Measurements from ENCODE around the gene CDC45.

Gene CDC45

GRCh38 chr22:19495562-19496323 is 16.0 kb downstream of the CDC45 start:
- peak; percentile 37 for DNase-seq (ENCODE audit: low read depth)

- DNase-seq (ENCODE audit: low read depth) = no peak
These were observed 16.6 kb downstream of the CDC45 start for GRCh38 chr22:19496324-19496630.

GRCh38 chr22:19497245-19497644 is 17.5 kb downstream of the CDC45 start:
- peak; percentile 77 for DNase-seq (ENCODE audit: low read depth)

- DNase-seq (ENCODE audit: low read depth) = no peak
These were observed 18.6 kb downstream of the CDC45 start for GRCh38 chr22:19498154-19498865.

GRCh38 chr22:19498866-19499190 is 19.1 kb downstream of the CDC45 start:
- DNase-seq (ENCODE audit: low read depth) = no peak

GRCh38 chr22:19499236-19499879 is 19.6 kb downstream of the CDC45 start:
- no peak for DNase-seq (ENCODE audit: low read depth)

- no peak for DNase-seq (ENCODE audit: low read depth)
These were observed 20.1 kb downstream of the CDC45 start for GRCh38 chr22:19499880-19500242.

- no peak for DNase-seq (ENCODE audit: low read depth)
These were observed 22.3 kb downstream of the CDC45 start for GRCh38 chr22:19501897-19502447.

GRCh38 chr22:19503367-19503766 is 23.6 kb downstream of the CDC45 start:
- no peak for DNase-seq (ENCODE audit: low read depth)

GRCh38 chr22:19503869-19504268 is 24.1 kb downstream of the CDC45 start:
- no peak for DNase-seq (ENCODE audit: low read depth)

GRCh38 chr22:19504900-19505734 is 25.4 kb downstream of the CDC45 start:
- DNase-seq (ENCODE audit: low read depth) = no peak

GRCh38 chr22:19505735-19506126 is 26.0 kb downstream of the CDC45 start:
- DNase-seq (ENCODE audit: low read depth) = no peak

GRCh38 chr22:19506212-19506611 is 26.5 kb downstream of the CDC45 start:
- no peak for DNase-seq (ENCODE audit: low read depth)

GRCh38 chr22:19507534-19507861 is 27.8 kb downstream of the CDC45 start:
- DNase-seq (ENCODE audit: low read depth) = no peak

GRCh38 chr22:19508024-19508776 is 28.5 kb downstream of the CDC45 start:
- DNase-seq (ENCODE audit: low read depth) = no peak

- no peak for DNase-seq (ENCODE audit: low read depth)
These were observed 29.5 kb downstream of the CDC45 start for GRCh38 chr22:19509191-19509590.

GRCh38 chr22:19509923-19510322 is 30.2 kb downstream of the CDC45 start:
- no peak for DNase-seq (ENCODE audit: low read depth)

- DNase-seq (ENCODE audit: low read depth) = no peak
These were observed 31.2 kb downstream of the CDC45 start for GRCh38 chr22:19510919-19511341.

- DNase-seq (ENCODE audit: low read depth) = no peak
These were observed 34.1 kb downstream of the CDC45 start for GRCh38 chr22:19513823-19514222.

GRCh38 chr22:19514831-19515565 is 35.3 kb downstream of the CDC45 start:
- DNase-seq (ENCODE audit: low read depth) = peak; percentile 39
